T-helper 17 cell (primary cell): Measurements from ENCODE around the gene STARD9. TPM values are rescaled to one million over a fixed set of nuclear protein-coding genes. Genes with fewer than 3 reads are reported as not detected.
A peak's percentile ranks its signal among the peaks of the same experiment; 100 is the strongest.

Experiments used
- ATAC-seq: fragments of 150-1000 bp; cut with Tn5 transposase; 2 replicates; pipeline ENCODE4 v1.10.0; 2021; ENCODE audit warnings: mild to moderate bottlenecking, moderate library complexity
- DNase-seq, 3 donors: peaks; one replicate each; pipeline versions ENCODE4 v3.0.0 to v3.0.0-alpha.2; 2020 to 2021
- H3K9me3 ChIP-seq: one replicate; pipeline ENCODE4 v1.7.0; 2013; ENCODE audit warnings: low read length, mild to moderate bottlenecking; ENCODE audit not compliant: control insufficient read depth, poor library complexity, severe bottlenecking
- H3K27ac Mint-ChIP-seq: one replicate; pipeline ENCODE4 v1.8.0; 2022; ENCODE audit warnings: mild to moderate bottlenecking, moderate library complexity, mixed read lengths
- H3K27me3 Mint-ChIP-seq: one replicate; pipeline ENCODE4 v1.8.0; 2022; ENCODE audit warnings: mixed read lengths
- H3K36me3 Mint-ChIP-seq: one replicate; pipeline ENCODE4 v1.8.0; 2022; ENCODE audit warnings: low read depth, mixed read lengths
- H3K4me1 Mint-ChIP-seq: one replicate; pipeline ENCODE4 v1.8.0; 2022; ENCODE audit warnings: mild to moderate bottlenecking, mixed read lengths
- H3K4me3 Mint-ChIP-seq: one replicate; pipeline ENCODE4 v1.8.0; 2022; ENCODE audit warnings: mild to moderate bottlenecking, moderate library complexity, mixed read lengths
- total RNA-seq, 4 donors: library from RNA in 2 of 4; stranded (reverse) in 2 of 4; gene quantifications; one replicate each; pipeline ENCODE4 v1.2.3 and lab custom pipeline; 2022 to 2026

The STARD9 gene
- total RNA-seq, 2 donors from 2014 or later: 4.1 to 5.9 TPM

GRCh38 chr15:42734076-42734672 lies 158.8 kb downstream of the STARD9 start:
- Mint-ChIP-seq H3K27me3 (no peaks in the 10 kb centered on the region), H3K36me3 (peaks cover 2% of the 10 kb centered on the region), H3K27ac (peak overlapping the region; percentile 78), H3K4me1 (peaks cover 8% of the 10 kb centered on the region), H3K4me3 (peak overlapping the region; percentile 84)
- H3K9me3 ChIP-seq: no peaks in the 10 kb centered on the region
- ATAC-seq (no peak), DNase-seq (no peak)

- H3K4me3 Mint-ChIP-seq: peak overlapping the region; percentile 84
- H3K36me3 Mint-ChIP-seq: no peaks in the 10 kb centered on the region
- ATAC-seq (no peak), DNase-seq (no peak)
- peaks cover 8% of the 10 kb centered on the region for H3K4me1 Mint-ChIP-seq
- H3K9me3 ChIP-seq: no peaks in the 10 kb centered on the region
- H3K27me3 Mint-ChIP-seq: no peaks in the 10 kb centered on the region
- H3K27ac Mint-ChIP-seq: peak overlapping the region; percentile 45
These were observed 160.2 kb downstream of the STARD9 start for GRCh38 chr15:42735382-42736165.

- DNase-seq: no peak
- Mint-ChIP-seq H3K27ac (peak overlapping the region; percentile 45), H3K36me3 (no peaks in the 10 kb centered on the region), H3K27me3 (no peaks in the 10 kb centered on the region), H3K4me3 (peak overlapping the region; percentile 84), H3K4me1 (peaks cover 8% of the 10 kb centered on the region)
- H3K9me3 ChIP-seq: no peaks in the 10 kb centered on the region
- ATAC-seq: peak; percentile 6
These were observed 160.9 kb downstream of the STARD9 start for GRCh38 chr15:42736178-42736792.

GRCh38 chr15:42736793-42737528 lies 161.6 kb downstream of the STARD9 start, which contains the start of gene CDAN1:
Gene CDAN1 (minus strand): TSS chr15:42737128. CDS start chr15:42737102, 26 bp downstream.
- ATAC-seq: peak; percentile 92
- Mint-ChIP-seq H3K36me3 (no peaks in the 10 kb centered on the region), H3K4me3 (peak within 1 kb of the TSS; percentile 84), H3K27ac (peak within 1 kb of the TSS; percentile 74), H3K27me3 (no peaks in the 10 kb centered on the region), H3K4me1 (peaks cover 8% of the 10 kb centered on the region)
- no peaks in the 10 kb centered on the region for H3K9me3 ChIP-seq
- peak; percentile 92 to 96 (median 96) for DNase-seq

- no peak for DNase-seq
- Mint-ChIP-seq H3K4me3 (peak overlapping the region; percentile 82), H3K4me1 (peaks cover 5% of the 10 kb centered on the region), H3K27me3 (no peaks in the 10 kb centered on the region), H3K27ac (peak overlapping the region; percentile 74), H3K36me3 (no peaks in the 10 kb centered on the region)
- H3K9me3 ChIP-seq: no peaks in the 10 kb centered on the region
- no peak for ATAC-seq
These were observed 162.3 kb downstream of the STARD9 start for GRCh38 chr15:42737529-42738328.

GRCh38 chr15:42741710-42742109 lies 166.3 kb downstream of the STARD9 start:
- no peaks in the 10 kb centered on the region for H3K4me1 Mint-ChIP-seq
- H3K36me3 Mint-ChIP-seq: peaks cover 5% of the 10 kb centered on the region
- no peak for ATAC-seq

GRCh38 chr15:42742149-42742548 lies 166.7 kb downstream of the STARD9 start:
- Mint-ChIP-seq H3K4me3 (no peak overlapping the region), H3K36me3 (peaks cover 5% of the 10 kb centered on the region), H3K27ac (no peak overlapping the region), H3K27me3 (no peaks in the 10 kb centered on the region), H3K4me1 (no peaks in the 10 kb centered on the region)
- H3K9me3 ChIP-seq: no peaks in the 10 kb centered on the region
- no peak for ATAC-seq
- DNase-seq: no peak

More at GRCh38 chr15:42741710-42742109, 166.3 kb downstream of the STARD9 start:
- Mint-ChIP-seq H3K27me3 (no peaks in the 10 kb centered on the region), H3K27ac (no peak overlapping the region), H3K4me3 (no peak overlapping the region)
- H3K9me3 ChIP-seq: no peaks in the 10 kb centered on the region
- DNase-seq: no peak

GRCh38 chr15:42744195-42744594 lies 168.8 kb downstream of the STARD9 start:
- Mint-ChIP-seq H3K36me3 (peaks cover 5% of the 10 kb centered on the region), H3K4me3 (no peak overlapping the region), H3K27ac (no peak overlapping the region), H3K4me1 (peaks cover 2% of the 10 kb centered on the region), H3K27me3 (no peaks in the 10 kb centered on the region)
- no peak for DNase-seq
- no peak for ATAC-seq
- H3K9me3 ChIP-seq: no peaks in the 10 kb centered on the region

GRCh38 chr15:42749266-42749665 lies 173.9 kb downstream of the STARD9 start:
- Mint-ChIP-seq H3K4me1 (peaks cover 2% of the 10 kb centered on the region), H3K4me3 (no peak overlapping the region), H3K27ac (no peak overlapping the region), H3K27me3 (no peaks in the 10 kb centered on the region), H3K36me3 (peaks cover 22% of the 10 kb centered on the region)
- DNase-seq (no peak), ATAC-seq (no peak)
- H3K9me3 ChIP-seq: peaks cover 3% of the 10 kb centered on the region

GRCh38 chr15:42750306-42750705 lies 174.9 kb downstream of the STARD9 start:
- H3K4me3 Mint-ChIP-seq: no peak overlapping the region
- peaks cover 2% of the 10 kb centered on the region for H3K4me1 Mint-ChIP-seq
- no peak for DNase-seq
- peaks cover 3% of the 10 kb centered on the region for H3K9me3 ChIP-seq
- no peak for ATAC-seq
- H3K27me3 Mint-ChIP-seq: no peaks in the 10 kb centered on the region
- H3K36me3 Mint-ChIP-seq: peaks cover 22% of the 10 kb centered on the region
- H3K27ac Mint-ChIP-seq: no peak overlapping the region

- DNase-seq: no peak
- H3K4me1 Mint-ChIP-seq: peaks cover 2% of the 10 kb centered on the region
- H3K9me3 ChIP-seq: peaks cover 4% of the 10 kb centered on the region
- no peak overlapping the region for H3K4me3 Mint-ChIP-seq
- ATAC-seq: no peak
- no peaks in the 10 kb centered on the region for H3K27me3 Mint-ChIP-seq
- peaks cover 7% of the 10 kb centered on the region for H3K36me3 Mint-ChIP-seq
- H3K27ac Mint-ChIP-seq: no peak overlapping the region
These were observed 183.7 kb downstream of the STARD9 start for GRCh38 chr15:42759093-42759492.

- H3K9me3 ChIP-seq: peaks cover 4% of the 10 kb centered on the region
- ATAC-seq (no peak), DNase-seq (no peak)
- H3K4me1 Mint-ChIP-seq: peaks cover 2% of the 10 kb centered on the region
- peaks cover 9% of the 10 kb centered on the region for H3K36me3 Mint-ChIP-seq
- no peaks in the 10 kb centered on the region for H3K27me3 Mint-ChIP-seq
- H3K27ac Mint-ChIP-seq: no peak overlapping the region
- H3K4me3 Mint-ChIP-seq: no peak overlapping the region
These were observed 185.4 kb downstream of the STARD9 start for GRCh38 chr15:42760759-42761158.
